ENCODE measurements around the gene ADIPOQ. TPM values are rescaled to one million over a fixed set of nuclear protein-coding genes. Genes with fewer than 3 reads are reported as not detected.

ADIPOQ gene
- polyA plus RNA-seq, 1 of the 3 experiments (the other 2 are of a cell fraction): not detected

DNA sequence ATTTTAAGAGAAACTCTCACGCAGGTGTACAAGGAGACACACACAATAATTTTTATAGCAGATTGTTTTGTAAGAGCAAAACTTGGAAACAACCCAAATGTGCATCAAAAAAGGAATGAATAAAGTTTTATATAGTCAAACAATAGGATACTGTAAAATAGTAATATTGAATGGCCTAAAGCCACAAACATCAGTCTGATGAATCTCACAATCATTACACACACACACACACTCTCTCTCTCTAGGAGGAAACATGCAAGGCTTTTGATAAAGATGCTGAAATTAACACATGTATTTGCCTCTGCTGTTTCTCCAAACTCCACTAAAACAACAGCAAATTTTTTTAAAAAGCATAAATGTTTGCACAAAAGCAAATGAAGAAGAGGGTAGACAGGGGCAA, 37.3 kb downstream of the ADIPOQ start:
- ChIA-PET POLR2A (no interaction called here), CTCF (interaction anchor here (1.1 kb wide), 1 partner anchor 30 kb away, joined by 3 read pairs; no protein-coding TSS in a partner anchor)
- Histone ChIP-seq H3K27me3 (ENCODE audit: insufficient read depth) (no peaks in the 10 kb centered on the region), H2AFZ (ENCODE audit: low read depth) (peak overlapping the region; percentile 70; the same call in 1 of the 2 replicates), H3K79me2 (ENCODE audit: insufficient read depth) (no peaks in the 10 kb centered on the region), H3K9me3 (peaks cover 4% of the 10 kb centered on the region), H3K4me1 (ENCODE audit: control insufficient read depth in 1 of 2, insufficient read depth in 2 of 2, low read depth in 1 of 2, low read length in 1 of 2) (peaks cover 0 to 4% of the 10 kb centered on the region in 2 experiments; a peak in 2 of 4 replicates), H3K27ac (ENCODE audit: low read depth in 2 of 2, low read length in 1 of 2) (no peak overlapping the region), H3K4me2 (no peak overlapping the region), H3K4me3 (ENCODE audit: low read depth in 2 of 2, low read length in 1 of 2) (no peak overlapping the region), H3K36me3 (replicated peaks in 1 of 2; ENCODE audit: control insufficient read depth in 1 of 2, insufficient read depth in 2 of 2, low read length in 1 of 2) (no peaks in the 10 kb centered on the region), H3K9ac (no peak overlapping the region), H3F3A (replicated peaks; ENCODE audit: insufficient read depth) (no peaks in the 10 kb centered on the region), H4K20me1 (ENCODE audit: insufficient read depth) (no peaks in the 10 kb centered on the region), H3K9me2 (no peaks in the 10 kb centered on the region)
- WGBS (ENCODE audit: low lambda C conversion rate): 92% methylated on average over 1 of the region's 1 CpG
- DNase-seq: no peak
- TF ChIP-seq IRF3 (IDR thresholded peaks at IDR 0.05; ENCODE audit: low read depth, low read length): no peak

DNA sequence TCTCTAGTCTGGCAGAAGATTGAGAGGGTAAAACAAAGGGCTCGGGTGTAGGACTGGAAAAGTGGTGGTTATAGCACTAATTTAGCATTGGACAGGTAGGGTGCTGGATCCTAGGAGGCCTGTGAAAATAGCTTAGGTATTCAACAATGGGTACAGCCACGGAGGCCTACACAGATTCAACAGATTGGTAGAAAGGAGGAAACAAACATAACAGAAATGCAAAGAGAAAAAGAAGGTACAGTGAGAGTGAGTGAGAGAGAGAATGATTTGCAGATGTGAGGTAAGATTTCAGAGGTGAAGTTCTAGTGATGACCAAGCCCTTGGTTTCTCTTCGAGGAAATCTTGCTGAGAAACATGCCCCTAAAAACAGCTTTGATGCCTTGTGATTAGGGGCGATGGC, 37.9 kb downstream of the ADIPOQ start:
- no peaks in the 10 kb centered on the region for H3K36me3 ChIP-seq (replicated peaks in 1 of 2; ENCODE audit: control insufficient read depth in 1 of 2, insufficient read depth in 2 of 2, low read length in 1 of 2)
- H3K4me3 ChIP-seq (ENCODE audit: low read depth in 2 of 2, low read length in 1 of 2): no peak overlapping the region
- 82% methylated on average over 4 of the region's 4 CpGs for WGBS (ENCODE audit: low lambda C conversion rate)
- no peak overlapping the region for H3K9ac ChIP-seq
- H2AFZ ChIP-seq (ENCODE audit: low read depth): peak overlapping the region; percentile 70; the same call in 1 of the 2 replicates
- H3K27ac ChIP-seq (ENCODE audit: low read depth in 2 of 2, low read length in 1 of 2): no peak overlapping the region
- no peaks in the 10 kb centered on the region for H4K20me1 ChIP-seq (ENCODE audit: insufficient read depth)
- TF ChIP-seq JUND (IDR thresholded peaks at IDR 0.05) (no peak), RXRA (IDR thresholded peaks at IDR 0.05; ENCODE audit: borderline replicate concordance, low read depth) (no peak), CHD2 (IDR thresholded peaks at IDR 0.05; ENCODE audit: low read length, partially characterized antibody) (no peak), FOXJ3 (CRISPR knock-in tag; IDR thresholded peaks at IDR 0.05) (no peak), TEAD4 (IDR thresholded peaks at IDR 0.05; ENCODE audit: borderline replicate concordance, insufficient read depth) (no peak), USF2 (IDR thresholded peaks at IDR 0.05; ENCODE audit: borderline replicate concordance, low read depth, low read length) (no peak), EZH2phosphoT487 (IDR thresholded peaks at IDR 0.05; ENCODE audit: borderline replicate concordance, low read depth) (no peak), RCOR1 (IDR thresholded peaks at IDR 0.05; ENCODE audit: low read length) (no peak), FOXM1 (IDR thresholded peaks at IDR 0.05; ENCODE audit: low read depth) (no peak)
- TF ChIP-seq, protein P1, sequence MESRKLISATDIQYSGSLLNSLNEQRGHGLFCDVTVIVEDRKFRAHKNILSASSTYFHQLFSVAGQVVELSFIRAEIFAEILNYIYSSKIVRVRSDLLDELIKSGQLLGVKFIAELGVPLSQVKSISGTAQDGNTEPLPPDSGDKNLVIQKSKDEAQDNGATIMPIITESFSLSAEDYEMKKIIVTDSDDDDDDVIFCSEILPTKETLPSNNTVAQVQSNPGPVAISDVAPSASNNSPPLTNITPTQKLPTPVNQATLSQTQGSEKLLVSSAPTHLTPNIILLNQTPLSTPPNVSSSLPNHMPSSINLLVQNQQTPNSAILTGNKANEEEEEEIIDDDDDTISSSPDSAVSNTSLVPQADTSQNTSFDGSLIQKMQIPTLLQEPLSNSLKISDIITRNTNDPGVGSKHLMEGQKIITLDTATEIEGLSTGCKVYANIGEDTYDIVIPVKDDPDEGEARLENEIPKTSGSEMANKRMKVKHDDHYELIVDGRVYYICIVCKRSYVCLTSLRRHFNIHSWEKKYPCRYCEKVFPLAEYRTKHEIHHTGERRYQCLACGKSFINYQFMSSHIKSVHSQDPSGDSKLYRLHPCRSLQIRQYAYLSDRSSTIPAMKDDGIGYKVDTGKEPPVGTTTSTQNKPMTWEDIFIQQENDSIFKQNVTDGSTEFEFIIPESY (IDR thresholded peaks at IDR 0.05; ENCODE audit: borderline replicate concordance, low read depth): no peak
- TF ChIP-seq, protein P2, sequence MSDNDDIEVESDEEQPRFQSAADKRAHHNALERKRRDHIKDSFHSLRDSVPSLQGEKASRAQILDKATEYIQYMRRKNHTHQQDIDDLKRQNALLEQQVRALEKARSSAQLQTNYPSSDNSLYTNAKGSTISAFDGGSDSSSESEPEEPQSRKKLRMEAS (IDR thresholded peaks at IDR 0.05; ENCODE audit: low read depth): no peak
- TF ChIP-seq, protein P3, sequence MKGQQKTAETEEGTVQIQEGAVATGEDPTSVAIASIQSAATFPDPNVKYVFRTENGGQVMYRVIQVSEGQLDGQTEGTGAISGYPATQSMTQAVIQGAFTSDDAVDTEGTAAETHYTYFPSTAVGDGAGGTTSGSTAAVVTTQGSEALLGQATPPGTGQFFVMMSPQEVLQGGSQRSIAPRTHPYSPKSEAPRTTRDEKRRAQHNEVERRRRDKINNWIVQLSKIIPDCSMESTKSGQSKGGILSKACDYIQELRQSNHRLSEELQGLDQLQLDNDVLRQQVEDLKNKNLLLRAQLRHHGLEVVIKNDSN (IDR thresholded peaks at IDR 0.05; ENCODE audit: borderline replicate concordance, low read depth): no peak
- no peaks in the 10 kb centered on the region for H3K27me3 ChIP-seq (ENCODE audit: insufficient read depth)
- no peaks in the 10 kb centered on the region for H3K9me2 ChIP-seq
- no peak for DNase-seq
- peaks cover 0 to 4% of the 10 kb centered on the region in 2 experiments; a peak in 2 of 4 replicates for H3K4me1 ChIP-seq (ENCODE audit: control insufficient read depth in 1 of 2, insufficient read depth in 2 of 2, low read depth in 1 of 2, low read length in 1 of 2)
- H3K4me2 ChIP-seq: no peak overlapping the region
- ChIA-PET CTCF (interaction anchor here (0.7 kb wide), 1 partner anchor 10 kb away, joined by 3 read pairs; no protein-coding TSS in a partner anchor), POLR2A (no interaction called here)
- no peaks in the 10 kb centered on the region for H3K79me2 ChIP-seq (ENCODE audit: insufficient read depth)
- H3F3A ChIP-seq (replicated peaks; ENCODE audit: insufficient read depth): no peaks in the 10 kb centered on the region
- H3K9me3 ChIP-seq: peaks cover 4% of the 10 kb centered on the region
